H1 (cell line): Measurements from ENCODE around the gene YPEL4. TPM values are rescaled to one million over a fixed set of nuclear protein-coding genes. Genes with fewer than 3 reads are reported as not detected.

ENCODE experiments used
- CTCF ChIA-PET: fragments of 300-600 bp; sonication (Branson Sonifier 250); formaldehyde crosslinking; loops from one replicate; lab custom pipeline; 2021; ENCODE audit not compliant: partially characterized antibody; lab: Charles Lee
- POLR2A ChIA-PET: fragments of 300-600 bp; sonication (Branson Sonifier 250); formaldehyde crosslinking; loops from one replicate; lab custom pipeline; 2021; ENCODE audit warnings: inconsistent platforms; ENCODE audit not compliant: partially characterized antibody; lab: Charles Lee
- DNase-seq, 2 experiments: peaks; one replicate each; pipeline versions ENCODE4 v3.0.0 to v3.0.0-alpha.2; 2010 to 2022; ENCODE audit warnings: low spot score in 2 of 2, low read depth in 1 of 2, mixed read lengths in 1 of 2
- FAIRE-seq: peaks from 2 replicates; lab custom pipeline; 2011; peaks lifted over from hg19 to GRCh38; lab: Jason Lieb, UNC
- H2AFZ ChIP-seq: 2 replicates; pipeline ENCODE4 v1.8.1; 2012; ENCODE audit warnings: low read length, inconsistent platforms
- H2AK5ac ChIP-seq: 2 replicates; pipeline ENCODE4 v1.6.1; 2013; ENCODE audit warnings: low read depth, low read length
- H2BK120ac ChIP-seq: replicated peaks from 2 replicates; pipeline ENCODE3; 2013; ENCODE audit warnings: low read depth, low read length, inconsistent platforms
- H2BK12ac ChIP-seq: 2 replicates; pipeline ENCODE4 v1.6.1; 2013; ENCODE audit warnings: low read depth, low read length
- H2BK15ac ChIP-seq: 2 replicates; pipeline ENCODE4 v1.6.1; 2013; ENCODE audit warnings: low read length
- H2BK20ac ChIP-seq: 2 replicates; pipeline ENCODE4 v1.6.1; 2013; ENCODE audit warnings: low read length
- H2BK5ac ChIP-seq: 2 replicates; pipeline ENCODE4 v1.6.1; 2013; ENCODE audit warnings: low read depth, low read length
- H3K14ac ChIP-seq: 2 replicates; pipeline ENCODE4 v1.6.1; 2013; ENCODE audit warnings: inconsistent platforms; ENCODE audit not compliant: insufficient read length
- H3K18ac ChIP-seq: 2 replicates; pipeline ENCODE4 v1.6.1; 2013; ENCODE audit warnings: low read length; ENCODE audit errors: extremely low read depth
- H3K23ac ChIP-seq: 2 replicates; pipeline ENCODE4 v1.6.1; 2013; ENCODE audit warnings: inconsistent platforms; ENCODE audit not compliant: insufficient read length
- H3K23me2 ChIP-seq: 2 replicates; pipeline ENCODE4 v1.6.1; 2013; ENCODE audit warnings: low read depth, low read length
- H3K27ac ChIP-seq: 2 replicates; pipeline ENCODE4 v1.6.1; 2011; ENCODE audit warnings: low read depth, low read length, inconsistent platforms
- H3K27me3 ChIP-seq, 4 experiments: replicated peaks in 1 of 4; 1 replicate in 1 of 4; 2 replicates in 3 of 4; pipeline versions ENCODE4 v1.6.1 to v1.8.1; 2011 to 2013; ENCODE audit warnings: low read length in 3 of 4, mild to moderate bottlenecking in 3 of 4, inconsistent platforms in 2 of 4, mixed read lengths in 2 of 4, moderate library complexity in 1 of 4; ENCODE audit not compliant: control insufficient read depth in 3 of 4, insufficient read depth in 3 of 4; ENCODE audit errors: extremely low read depth in 1 of 4
- H3K36me3 ChIP-seq, 4 experiments: 2 replicates each; pipeline versions ENCODE4 v1.6.1 to v1.8.1; 2011 to 2013; ENCODE audit warnings: mild to moderate bottlenecking in 4 of 4, low read length in 3 of 4, moderate library complexity in 2 of 4, control low read depth in 1 of 4, inconsistent platforms in 1 of 4; ENCODE audit not compliant: insufficient read depth in 4 of 4, control insufficient read depth in 2 of 4
- H3K4ac ChIP-seq: replicated peaks from 2 replicates; pipeline ENCODE3; 2013; ENCODE audit warnings: low read length, low read depth, mixed read lengths, inconsistent platforms; ENCODE audit not compliant: insufficient read length
- H3K4me1 ChIP-seq, 4 experiments: replicated peaks in 1 of 4; 1 replicate in 1 of 4; 2 replicates in 3 of 4; pipeline versions ENCODE4 v1.6.1 to v1.8.1; 2011 to 2013; ENCODE audit warnings: low read length in 3 of 4, inconsistent platforms in 2 of 4, mixed read lengths in 1 of 4; ENCODE audit not compliant: insufficient read depth in 4 of 4, control insufficient read depth in 3 of 4
- H3K4me2 ChIP-seq, 2 experiments: 2 replicates each; pipeline versions ENCODE4 v1.6.1 to v1.8.1; 2011 to 2013; ENCODE audit warnings: low read depth in 2 of 2, low read length in 2 of 2, control low read depth in 1 of 2, inconsistent platforms in 1 of 2, mild to moderate bottlenecking in 1 of 2; ENCODE audit not compliant: insufficient read depth in 1 of 2
- H3K4me3 ChIP-seq, 4 experiments: fragments of 200-600, 300-600 bp in 1 of 4; sonication (generic), shearing (Covaris generic), sonication (Bioruptor Twin) in 1 of 4; 2 replicates each; pipeline versions ENCODE4 v1.5.1 to v1.8.1; 2011 to 2016; ENCODE audit warnings: low read length in 4 of 4, low read depth in 3 of 4, control low read depth in 2 of 4, inconsistent platforms in 2 of 4, mild to moderate bottlenecking in 2 of 4, mixed read lengths in 1 of 4, moderate library complexity in 1 of 4; ENCODE audit not compliant: insufficient read depth in 2 of 4; ENCODE audit errors: extremely low read depth in 1 of 4
- H3K56ac ChIP-seq: replicated peaks from 2 replicates; pipeline ENCODE3; 2013; ENCODE audit warnings: low read depth, mild to moderate bottlenecking, mixed read lengths, low read length, inconsistent platforms; ENCODE audit not compliant: insufficient read length
- H3K79me1 ChIP-seq: 2 replicates; pipeline ENCODE4 v1.6.1; 2013; ENCODE audit warnings: low read depth, low read length, control low read depth
- H3K79me2 ChIP-seq, 2 experiments: 2 replicates each; pipeline versions ENCODE4 v1.6.1 to v1.8.1; 2012 to 2013; ENCODE audit warnings: low read length in 2 of 2, mild to moderate bottlenecking in 2 of 2, inconsistent platforms in 1 of 2; ENCODE audit not compliant: insufficient read depth in 2 of 2, control insufficient read depth in 1 of 2
- H3K9ac ChIP-seq, 4 experiments: replicated peaks in 1 of 4; 1 replicate in 1 of 4; 2 replicates in 3 of 4; pipeline versions ENCODE4 v1.6.1 to v1.8.1; 2011 to 2013; ENCODE audit warnings: low read depth in 3 of 4, low read length in 3 of 4, control low read depth in 2 of 4, mild to moderate bottlenecking in 2 of 4, moderate library complexity in 2 of 4, inconsistent platforms in 1 of 4; ENCODE audit errors: extremely low read depth in 1 of 4
- H3K9me3 ChIP-seq, 2 experiments: 2 replicates each; pipeline versions ENCODE4 v1.6.1 to v1.8.1; 2012 to 2013; ENCODE audit warnings: mild to moderate bottlenecking in 2 of 2, moderate library complexity in 2 of 2, control low read depth in 1 of 2, inconsistent platforms in 1 of 2, low read depth in 1 of 2, low read length in 1 of 2, mixed read lengths in 1 of 2; ENCODE audit not compliant: insufficient read depth in 2 of 2
- H4K20me1 ChIP-seq, 2 experiments: replicated peaks in 1 of 2; 2 replicates each; pipeline versions ENCODE3 to v1.8.1; 2011 to 2013; ENCODE audit warnings: inconsistent platforms in 2 of 2, low read length in 2 of 2, mild to moderate bottlenecking in 1 of 2; ENCODE audit not compliant: insufficient read depth in 2 of 2, control insufficient read depth in 1 of 2
- H4K5ac ChIP-seq: 2 replicates; pipeline ENCODE4 v1.6.1; 2013; ENCODE audit warnings: low read length, low read depth, mixed read lengths, inconsistent platforms; ENCODE audit not compliant: insufficient read length
- H4K8ac ChIP-seq: 2 replicates; pipeline ENCODE4 v1.8.0; 2013; ENCODE audit warnings: mild to moderate bottlenecking, moderate library complexity, low read length, inconsistent platforms; ENCODE audit not compliant: insufficient read depth; ENCODE audit errors: extremely low read depth
- H4K91ac ChIP-seq: replicated peaks from 2 replicates; pipeline ENCODE3; 2013; ENCODE audit warnings: low read length, mixed read lengths, inconsistent platforms; ENCODE audit not compliant: insufficient read length
- BCL11A ChIP-seq, 2 experiments: IDR thresholded peaks; one replicate each; pipeline ENCODE4 v1.6.1; 2011; ENCODE audit warnings: low read depth in 2 of 2, low read length in 2 of 2, mild to moderate bottlenecking in 2 of 2
- SAP30 ChIP-seq: fragments of 300-600 bp; sonication (generic); IDR thresholded peaks from 2 replicates; pipeline ENCODE4 v1.7.1; 2012; ENCODE audit warnings: low read length, moderate library complexity, mild to moderate bottlenecking, inconsistent platforms; ENCODE audit not compliant: insufficient read depth, insufficient replicate concordance
- WGBS, 2 experiments: shearing (Covaris generic) in 1 of 2; methylation state at CpG; one replicate each; pipeline versions ENCODE4 v1.1.6 to v1.1.7; 2013 to 2015; ENCODE audit warnings: low lambda C conversion rate in 2 of 2, mixed read lengths in 2 of 2, inconsistent platforms in 1 of 2, low coverage in 1 of 2, missing lambda C conversion rate in 1 of 2; ENCODE audit not compliant: insufficient replicate concordance in 2 of 2, insufficient coverage in 1 of 2, insufficient read length in 1 of 2; ENCODE audit errors: extremely low coverage in 1 of 2, missing lambda C conversion rate in 1 of 2; 5-methylcytosine and 5-hydroxymethylcytosine counted together
- polyA plus RNA-seq, 7 experiments: library from polyadenylated mRNA; depleted of rRNA in 3 of 7; stranded (reverse) in 5 of 7; unstranded in 2 of 7; fragments of >200 nt in 5 of 7; fragments of 200-250 nt in 2 of 7; gene quantifications; 1 replicate in 5 of 7; 2 replicates in 1 of 7; 4 replicates in 1 of 7; pipeline versions ENCODE4 v1.2.1 to v1.2.3, GENCODE V29; 2011 to 2013; ENCODE audit warnings: missing spikeins in 2 of 7, mixed read lengths in 2 of 7
- total RNA-seq: library from RNA; stranded (reverse); fragmentation: NEBNext Ultra II Directional; extraction: Animal tissue kit (Norgen Biotek cat#: 25700); gene quantifications from 2 replicates; pipeline ENCODE4 v1.2.1, GENCODE V29; 2021

Gene YPEL4
- total and polyA plus RNA-seq, 2 of the 8 experiments (the other 6 are each of a cell fraction or from before 2014, with no cell fraction given), result 0.13 to 0.38 TPM

- no peak overlapping the region for H3K23ac ChIP-seq
- peaks cover 4% of the 10 kb centered on the region for H3K23me2 ChIP-seq
- no peak overlapping the region for H3K18ac ChIP-seq
- FAIRE-seq, result no peak
- H2AK5ac ChIP-seq, result no peak overlapping the region
- no peak overlapping the region for H4K8ac ChIP-seq
- H2BK15ac ChIP-seq, result no peak overlapping the region
- no peaks in the 10 kb centered on the region for H3K9me3 ChIP-seq
- H2BK20ac ChIP-seq, result no peak overlapping the region
- H3K79me2 ChIP-seq, result peaks cover 0 to 20% of the 10 kb centered on the region in 2 experiments; a peak in 3 of 4 replicates
- H3K4me2 ChIP-seq, result peak overlapping the region; percentile 68 to 92
- no peak overlapping the region for H3K56ac ChIP-seq
- WGBS, 2 experiments, result 3% methylated on average over 8 of the region's 8 CpGs; no CpG with 5 or more reads in 1 of the 2 experiments
- H3K14ac ChIP-seq, result no peak overlapping the region
- H2BK5ac ChIP-seq, result no peak overlapping the region
- H2BK12ac ChIP-seq, result no peak overlapping the region
- 0 out of 2 replicates have a peak overlapping the region, but pooled peaks have one; percentile 38 for H2AFZ ChIP-seq
- H4K5ac ChIP-seq, result no peak overlapping the region
- H3K4ac ChIP-seq, result no peak overlapping the region
- no peak for DNase-seq
- H3K27me3 ChIP-seq, result no peaks in the 10 kb centered on the region; a peak in 2 of 7 replicates
- CTCF ChIA-PET, result interaction anchor here (0.5 to 2.7 kb wide), 3 partner anchors 9 to 133 kb away, joined by 3 to 10 read pairs (median 4); partner anchors contain the start of gene UBE2L6
- H4K91ac ChIP-seq, result no peak overlapping the region
- H3K36me3 ChIP-seq, result peaks cover 3 to 25% (median 19%) of the 10 kb centered on the region in 4 experiments; a peak in 6 of 8 replicates
- H2BK120ac ChIP-seq, result no peak overlapping the region
- TF ChIP-seq SAP30 (peak; percentile 18), BCL11A (IDR thresholded peaks at IDR 0.05; ENCODE audit: low read depth in 2 of 2, low read length in 2 of 2) (no peak)
- peak overlapping the region; percentile 69 to 91 (median 80); a peak in 6 of 7 replicates for H3K9ac ChIP-seq
- POLR2A ChIA-PET, result interaction anchor here (0.8 to 29.6 kb wide), 5 partner anchors 9 to 182 kb away, joined by 3 to 1546 read pairs (median 13); partner anchors contain the start of genes SERPING1, YPEL4 and ZDHHC5
- peaks cover 2 to 3% of the 10 kb centered on the region in 2 experiments for H4K20me1 ChIP-seq
- peak overlapping the region; percentile 86 to 99 (median 92) for H3K4me3 ChIP-seq
- peaks cover 4% of the 10 kb centered on the region; the same call in 1 of the 2 replicates for H3K79me1 ChIP-seq
- H3K27ac ChIP-seq, result no peak overlapping the region
- no peaks in the 10 kb centered on the region; a peak in 2 of 7 replicates for H3K4me1 ChIP-seq
Observed at GRCh38 chr11:57658023-57658361, 8.3 kb upstream of the YPEL4 start.
